K562 (cell line): ENCODE measurements around the gene TMEM43. TPM values are rescaled to one million over a fixed set of nuclear protein-coding genes. Genes with fewer than 3 reads are reported as not detected.

Source experiments
- ATAC-seq: fragments of 200-7000 bp; cut with Tn5 transposase; 3 replicates; pipeline ENCODE4 v1.9.1; 2020; ENCODE audit warnings: moderate library complexity
- BruUV-seq: library from RNA; stranded (reverse); fragments of 400-500 nt; replicated peaks from 2 replicates; lab custom pipeline; 2021; lab: Mats Ljungman, UMichigan
- CTCF ChIA-PET: fragments of 300-600 bp; formaldehyde crosslinking; extraction: SDS; loops from one replicate; lab custom pipeline; 2021; ENCODE audit warnings: low intra/inter-chr PET ratio; lab: Yijun Ruan, JAX
- POLR2A ChIA-PET: fragments of 300-600, 350-650 bp; sonication (Branson Sonifier 250); formaldehyde crosslinking; extraction: SDS; loops from one replicate; lab custom pipeline; 2021; ENCODE audit warnings: antibody characterized with exemption, inconsistent platforms; lab: Yijun Ruan, JAX
- DNase-seq, 4 experiments: peaks; one replicate each; pipeline versions ENCODE4 v3.0.0 to v3.0.0-alpha.2; 2011 to 2018; ENCODE audit warnings: low spot score in 3 of 4, mixed read lengths in 3 of 4; ENCODE audit errors: extremely low read depth in 1 of 4
- FAIRE-seq: peaks from 2 replicates; lab custom pipeline; 2011; peaks lifted over from hg19 to GRCh38; lab: Jason Lieb, UNC
- H2AFZ ChIP-seq: 2 replicates; pipeline ENCODE4 v1.6.0; 2011; ENCODE audit warnings: low read depth, low read length, control low read depth, inconsistent platforms
- H3K27ac ChIP-seq: fragments of 200-600 bp; 3 replicates; pipeline ENCODE4 v1.8.0; 2011; ENCODE audit warnings: low read depth, mild to moderate bottlenecking, control low read depth, inconsistent platforms, low read length, moderate library complexity, mixed read lengths; ENCODE audit errors: extremely low read depth
- H3K27me3 ChIP-seq, 2 experiments: fragments of 300-600 bp in 1 of 2; 2 replicates in 1 of 2; 3 replicates in 1 of 2; pipeline versions ENCODE4 v1.6.0 to v1.8.0; 2011; ENCODE audit warnings: inconsistent platforms in 2 of 2, low read length in 2 of 2, mild to moderate bottlenecking in 1 of 2, mixed read lengths in 1 of 2, moderate library complexity in 1 of 2; ENCODE audit not compliant: control insufficient read depth in 2 of 2, insufficient read depth in 2 of 2
- H3K36me3 ChIP-seq: fragments of 300-600 bp; 3 replicates; pipeline ENCODE4 v1.8.0; 2011; ENCODE audit warnings: mild to moderate bottlenecking, low read length, inconsistent platforms; ENCODE audit not compliant: control insufficient read depth, insufficient read depth
- H3K4me1 ChIP-seq, 2 experiments: fragments of 200-600 bp in 1 of 2; replicated peaks in 1 of 2; 2 replicates in 1 of 2; 3 replicates in 1 of 2; pipeline versions ENCODE4 v1.5.1 to v1.8.0; 2011; ENCODE audit warnings: inconsistent platforms in 2 of 2, low read length in 2 of 2, mild to moderate bottlenecking in 1 of 2, mixed read lengths in 1 of 2, moderate library complexity in 1 of 2; ENCODE audit not compliant: control insufficient read depth in 2 of 2, insufficient read depth in 2 of 2
- H3K4me2 ChIP-seq: 2 replicates; pipeline ENCODE4 v1.6.1; 2011; ENCODE audit warnings: low read length, control low read depth, inconsistent platforms, mixed read lengths; ENCODE audit not compliant: insufficient read depth
- H3K4me3 ChIP-seq: fragments of 200-600 bp; sonication (generic), shearing (Covaris generic); 2 replicates; pipeline ENCODE4 v1.5.1; 2016; ENCODE audit warnings: control low read depth, inconsistent platforms
- H3K79me2 ChIP-seq: fragments of 200-600 bp; 3 replicates; pipeline ENCODE4 v1.8.0; 2011; ENCODE audit warnings: low read length, inconsistent platforms; ENCODE audit not compliant: control insufficient read depth, insufficient read depth
- H3K9ac ChIP-seq, 2 experiments: 2 replicates each; pipeline versions ENCODE4 v1.6.0 to v1.6.1; 2011; ENCODE audit warnings: low read depth in 2 of 2, low read length in 2 of 2, control low read depth in 1 of 2, inconsistent platforms in 1 of 2, mild to moderate bottlenecking in 1 of 2, mixed read lengths in 1 of 2; ENCODE audit not compliant: insufficient read depth in 1 of 2
- H3K9me1 ChIP-seq: one replicate; pipeline ENCODE4 v1.6.0; 2011; ENCODE audit warnings: inconsistent platforms, mild to moderate bottlenecking, low read length, moderate library complexity; ENCODE audit not compliant: control insufficient read depth, insufficient read depth
- H3K9me3 ChIP-seq: replicated peaks from 2 replicates; pipeline ENCODE4 v1.5.1; 2011; ENCODE audit warnings: low read depth, low read length, inconsistent platforms; ENCODE audit not compliant: control insufficient read depth, insufficient read depth
- H4K20me1 ChIP-seq: replicated peaks from 2 replicates; pipeline ENCODE4 v1.6.1; 2011; ENCODE audit warnings: low read length, inconsistent platforms, mixed read lengths; ENCODE audit not compliant: control insufficient read depth, insufficient read depth
- MITF ChIP-seq: IDR thresholded peaks from 2 replicates; pipeline ENCODE4 v1.6.1; 2014; ENCODE audit warnings: antibody characterized with exemption
- ZFP36 ChIP-seq: fragments of 150-350 bp; IDR thresholded peaks from 2 replicates; pipeline ENCODE4 v1.6.1; 2018; ENCODE audit warnings: low read length, low read depth; ENCODE audit not compliant: partially characterized antibody
- WGBS: fragments of 100-300 bp; shearing (Covaris generic); methylation state at CpG from one replicate; pipeline ENCODE4 v1.1.6; 2016; ENCODE audit warnings: low coverage, mixed read lengths; ENCODE audit not compliant: insufficient coverage; ENCODE audit errors: missing lambda C conversion rate; 5-methylcytosine and 5-hydroxymethylcytosine counted together
- in situ Hi-C: fragments of 300-500 bp; cut with MboI; formaldehyde crosslinking; loops from 4 replicates; pipeline ENCODE4 v1.15.0; 2018; ENCODE audit warnings: inconsistent platforms, mixed read lengths
- intact Hi-C: fragments of 100-400 bp; cut with micrococcal nuclease; formaldehyde crosslinking; loops from 2 replicates; pipeline ENCODE4 v1.14.2; 2022
- polyA plus RNA-seq, 8 experiments: library from polyadenylated mRNA; depleted of rRNA in 4 of 8; stranded (reverse) in 5 of 8; unstranded in 3 of 8; fragments of >200 nt; fragmentation: Nextera tagmentation in 2 of 8; fragmentation: Illumina TruSeq in 1 of 8; extraction: Ambion mirVana in 2 of 8; extraction: Trizol in 1 of 8; gene quantifications; 2 replicates each; pipeline versions ENCODE4 v1.2.1 to v1.2.3, GENCODE V29; 2011 to 2014; ENCODE audit warnings: inconsistent platforms in 1 of 8, missing spikeins in 1 of 8
- total RNA-seq, 7 experiments: library from RNA; depleted of rRNA in 6 of 7; stranded (reverse); fragments of >200 nt in 6 of 7; fragmentation: Illumina TruSeq in 2 of 7; extraction: Trizol in 2 of 7; gene quantifications; 2 replicates each; pipeline versions ENCODE4 v1.2.1 to v1.2.3, GENCODE V29; 2011 to 2021; ENCODE audit warnings: low replicate concordance in 1 of 7

Gene TMEM43
- total and polyA plus RNA-seq, 9 of the 15 experiments (the other 6 are each of a cell fraction or from before 2014, with no cell fraction given), result 16.7 to 46.1 (median 35.7) TPM

GRCh38 chr3:14126887-14127505, 2.1 kb downstream of the TMEM43 start:
- Histone ChIP-seq H3K27me3 (no peaks in the 10 kb centered on the region), H3K4me3 (no peak overlapping the region), H3K9ac (peak overlapping the region in 1 of 2 experiments; percentile 29; a peak in 1 of 4 replicates), H3K36me3 (peaks cover 67% of the 10 kb centered on the region), H4K20me1 (peaks cover 10% of the 10 kb centered on the region; the same call in 1 of the 2 replicates), H3K9me3 (peaks cover 6% of the 10 kb centered on the region), H2AFZ (no peak overlapping the region), H3K9me1 (peaks cover 5% of the 10 kb centered on the region), H3K4me2 (peak overlapping the region; percentile 95), H3K27ac (no peak overlapping the region), H3K4me1 (peaks cover 26 to 33% of the 10 kb centered on the region in 2 experiments), H3K79me2 (peaks cover 69% of the 10 kb centered on the region)
- ATAC-seq (no peak), DNase-seq (peak in 1 of 4 experiments; percentile 24), FAIRE-seq (no peak)
- intact Hi-C loops, result loop anchor here (10.0 kb wide), 1 partner anchor 472 kb away; no protein-coding TSS in a partner anchor
- ChIA-PET CTCF (no interaction called here), POLR2A (interaction anchor here (0.7 to 2.6 kb wide), 3 partner anchors 11 to 79 kb away, joined by 3 to 24 read pairs (median 4); no protein-coding TSS in a partner anchor)
- no TSS peak for BruUV-seq
- in situ Hi-C loops, result no loop called here
- 56% methylated on average over 5 of the region's 5 CpGs for WGBS
- TF ChIP-seq ZFP36 (peak; percentile 33), MITF (no peak)
